IMR-90 (cell line): ENCODE results near the gene ROR2. TPM values are rescaled to one million over a fixed set of nuclear protein-coding genes. Genes with fewer than 3 reads are reported as not detected.

Experiments
- ATAC-seq: fragments of 200-7000 bp; cut with Tn5 transposase; 2 replicates; pipeline ENCODE4 v1.9.1; 2020; ENCODE audit warnings: low read depth, mild to moderate bottlenecking, moderate library complexity
- BruUV-seq: library from RNA; stranded (reverse); fragments of 400-500 nt; replicated peaks from 2 replicates; lab custom pipeline; 2021; lab: Mats Ljungman, UMichigan
- CTCF ChIA-PET: fragments of 300-600 bp; formaldehyde crosslinking; extraction: SDS; loops from one replicate; lab custom pipeline; 2021; ENCODE audit warnings: antibody characterized with exemption; lab: Yijun Ruan, JAX
- POLR2A ChIA-PET: fragments of 300-600 bp; sonication (Branson Sonifier 250); formaldehyde crosslinking; loops from one replicate; lab custom pipeline; 2022; ENCODE audit warnings: antibody characterized with exemption; ENCODE audit not compliant: unreplicated experiment; lab: Charles Lee
- DNase-seq: peaks from one replicate; pipeline ENCODE4 v3.0.0; 2013
- H2AFZ ChIP-seq: replicated peaks from 2 replicates; pipeline ENCODE3; 2013; ENCODE audit warnings: low read length, mild to moderate bottlenecking; ENCODE audit not compliant: poor library complexity
- H2AK5ac ChIP-seq: 2 replicates; pipeline ENCODE4 v1.6.1; 2013; ENCODE audit warnings: low read depth, low read length, inconsistent platforms
- H2AK9ac ChIP-seq: replicated peaks from 2 replicates; pipeline ENCODE3; 2013; ENCODE audit warnings: mild to moderate bottlenecking, low read depth, low read length, moderate library complexity; ENCODE audit not compliant: poor library complexity
- H2BK120ac ChIP-seq: 2 replicates; pipeline ENCODE4 v1.6.1; 2013; ENCODE audit warnings: low read depth, low read length, inconsistent platforms
- H2BK15ac ChIP-seq: 3 replicates; pipeline ENCODE4 v1.6.1; 2013; ENCODE audit warnings: low read depth, low read length, inconsistent platforms
- H2BK20ac ChIP-seq: 2 replicates; pipeline ENCODE4 v1.6.1; 2013; ENCODE audit warnings: low read depth, mild to moderate bottlenecking, inconsistent platforms, low read length, moderate library complexity
- H2BK5ac ChIP-seq: 2 replicates; pipeline ENCODE4 v1.6.1; 2013; ENCODE audit warnings: mild to moderate bottlenecking, low read depth, low read length, inconsistent platforms; ENCODE audit not compliant: poor library complexity, severe bottlenecking
- H3K14ac ChIP-seq: replicated peaks from 2 replicates; pipeline ENCODE4 v1.6.1; 2013; ENCODE audit warnings: low read depth, low read length, inconsistent platforms
- H3K18ac ChIP-seq: 2 replicates; pipeline ENCODE4 v1.6.1; 2013; ENCODE audit warnings: low read depth, low read length, control low read depth
- H3K23ac ChIP-seq: 2 replicates; pipeline ENCODE4 v1.6.1; 2013; ENCODE audit warnings: low read depth, low read length, inconsistent platforms
- H3K27ac ChIP-seq: 2 replicates; pipeline ENCODE4 v1.5.1; 2013; ENCODE audit warnings: mild to moderate bottlenecking, control low read depth, low read length; ENCODE audit not compliant: insufficient read depth
- H3K27me3 ChIP-seq: 2 replicates; pipeline ENCODE4 v1.6.1; 2013; ENCODE audit warnings: low read length; ENCODE audit not compliant: control insufficient read depth, insufficient read depth
- H3K36me3 ChIP-seq: 2 replicates; pipeline ENCODE4 v1.6.1; 2013; ENCODE audit warnings: low read length, mixed read lengths; ENCODE audit not compliant: control insufficient read depth, insufficient read depth
- H3K4ac ChIP-seq: 2 replicates; pipeline ENCODE4 v1.6.1; 2013; ENCODE audit warnings: low read depth, low read length, inconsistent platforms
- H3K4me1 ChIP-seq: 2 replicates; pipeline ENCODE4 v1.6.1; 2013; ENCODE audit warnings: low read length, mixed read lengths; ENCODE audit not compliant: control insufficient read depth, insufficient read depth
- H3K4me2 ChIP-seq: 2 replicates; pipeline ENCODE4 v1.6.1; 2013; ENCODE audit warnings: low read depth, mild to moderate bottlenecking, control low read depth, low read length, moderate library complexity
- H3K4me3 ChIP-seq: 2 replicates; pipeline ENCODE4 v1.5.1; 2013; ENCODE audit warnings: low read depth, mild to moderate bottlenecking, control low read depth, low read length, moderate library complexity; ENCODE audit not compliant: insufficient read depth
- H3K56ac ChIP-seq: 2 replicates; pipeline ENCODE4 v1.6.1; 2013; ENCODE audit warnings: low read length, inconsistent platforms; ENCODE audit not compliant: insufficient read depth; ENCODE audit errors: extremely low read depth
- H3K79me1 ChIP-seq, 2 experiments: 2 replicates each; pipeline ENCODE4 v1.6.1; 2013; ENCODE audit warnings: low read length in 2 of 2, inconsistent platforms in 1 of 2, low read depth in 1 of 2
- H3K9ac ChIP-seq: 2 replicates; pipeline ENCODE4 v1.6.1; 2013; ENCODE audit warnings: low read depth, low read length, control low read depth
- H3K9me1 ChIP-seq: 2 replicates; pipeline ENCODE4 v1.6.1; 2013; ENCODE audit warnings: low read length, inconsistent platforms; ENCODE audit not compliant: insufficient read depth
- H3K9me3 ChIP-seq: 2 replicates; pipeline ENCODE4 v1.6.1; 2013; ENCODE audit warnings: low read length; ENCODE audit not compliant: control insufficient read depth, insufficient read depth
- H4K20me1 ChIP-seq: 2 replicates; pipeline ENCODE4 v1.6.1; 2013; ENCODE audit warnings: low read length, inconsistent platforms; ENCODE audit not compliant: insufficient read depth
- H4K5ac ChIP-seq: 2 replicates; pipeline ENCODE4 v1.6.1; 2013; ENCODE audit warnings: mild to moderate bottlenecking, low read depth, low read length, control low read depth
- H4K8ac ChIP-seq, 2 experiments: 2 replicates each; pipeline ENCODE4 v1.6.1; 2013; ENCODE audit warnings: low read depth in 2 of 2, low read length in 2 of 2, control low read depth in 1 of 2, inconsistent platforms in 1 of 2
- H4K91ac ChIP-seq: 2 replicates; pipeline ENCODE4 v1.6.1; 2013; ENCODE audit warnings: low read depth, low read length, inconsistent platforms; ENCODE audit not compliant: insufficient read depth
- BHLHE40 ChIP-seq: fragments of 150-350 bp; IDR thresholded peaks from 2 replicates; pipeline ENCODE4 v1.6.1; 2016; ENCODE audit warnings: mild to moderate bottlenecking, low read depth, low read length
- CEBPB ChIP-seq: IDR thresholded peaks from 2 replicates; pipeline ENCODE4 v1.6.1; 2012; ENCODE audit warnings: low read depth, low read length, improper control_type of control experiment
- CHD1 ChIP-seq: IDR thresholded peaks from 2 replicates; pipeline ENCODE4 v1.6.1; 2012; ENCODE audit warnings: low read depth, low read length, improper control_type of control experiment
- FOS ChIP-seq: fragments of 150-350 bp; IDR thresholded peaks from 2 replicates; pipeline ENCODE4 v1.6.1; 2016; ENCODE audit warnings: low read depth, low read length
- MAFK ChIP-seq: IDR thresholded peaks from 2 replicates; pipeline ENCODE4 v1.6.1; 2012; ENCODE audit warnings: low read depth, low read length, improper control_type of control experiment
- MAZ ChIP-seq: IDR thresholded peaks from 2 replicates; pipeline ENCODE4 v1.6.1; 2012; ENCODE audit warnings: low read depth, mild to moderate bottlenecking, low read length, improper control_type of control experiment, moderate library complexity, borderline replicate concordance
- MXI1 ChIP-seq: IDR thresholded peaks from 2 replicates; pipeline ENCODE4 v1.6.1; 2012; ENCODE audit warnings: low read depth, mild to moderate bottlenecking, low read length, moderate library complexity, borderline replicate concordance
- NFE2L2 ChIP-seq: fragments of 150-350 bp; IDR thresholded peaks from 2 replicates; pipeline ENCODE4 v1.6.1; 2016; ENCODE audit warnings: low read depth, mild to moderate bottlenecking, low read length
- POLR2A ChIP-seq: IDR thresholded peaks from 2 replicates; pipeline ENCODE4 v1.6.1; 2012; ENCODE audit warnings: mild to moderate bottlenecking, low read depth, low read length
- RAD21 ChIP-seq: IDR thresholded peaks from 2 replicates; pipeline ENCODE4 v1.6.1; 2012; ENCODE audit warnings: low read length, improper control_type of control experiment
- RCOR1 ChIP-seq: IDR thresholded peaks from 2 replicates; pipeline ENCODE4 v1.6.1; 2012; ENCODE audit warnings: mild to moderate bottlenecking, low read length, improper control_type of control experiment; ENCODE audit not compliant: insufficient replicate concordance
- RFX5 ChIP-seq: IDR thresholded peaks from 2 replicates; pipeline ENCODE4 v1.8.0; 2012; ENCODE audit warnings: low read depth, mild to moderate bottlenecking, low read length, moderate library complexity
- SMC3 ChIP-seq: fragments of 150-350 bp; IDR thresholded peaks from 2 replicates; pipeline ENCODE4 v1.6.1; 2016; ENCODE audit warnings: low read depth, mild to moderate bottlenecking, antibody characterized with exemption, low read length, moderate library complexity
- WGBS, 2 experiments: methylation state at CpG; one replicate each; pipeline versions ENCODE4 v1.1.5 to v1.1.7; 2013; ENCODE audit warnings: missing lambda C conversion rate in 2 of 2; ENCODE audit not compliant: insufficient read length in 1 of 2; ENCODE audit errors: extremely low coverage in 2 of 2; 5-methylcytosine and 5-hydroxymethylcytosine counted together
- dilution Hi-C: fragments of 300-500 bp; cut with HindIII; formaldehyde crosslinking; loops from one replicate; pipeline ENCODE4 v1.14.3; 2018; ENCODE audit warnings: low sequenced_read_pairs; ENCODE audit not compliant: unreplicated experiment
- in situ Hi-C: fragments of 300-500 bp; cut with MboI; formaldehyde crosslinking; loops from 3 replicates; pipeline ENCODE4 v1.14.3; 2019; ENCODE audit warnings: low sequenced_read_pairs, inconsistent platforms, mixed read lengths
- intact Hi-C: fragments of 100-400 bp; cut with micrococcal nuclease; formaldehyde crosslinking; loops from 2 replicates; pipeline ENCODE4 v1.10.0; 2022
- polyA plus RNA-seq, 3 experiments: library from polyadenylated mRNA; depleted of rRNA; stranded (reverse); fragments of >200 nt; gene quantifications; 2 replicates each; pipeline ENCODE4 v1.2.3, GENCODE V29; 2012; ENCODE audit warnings: low replicate concordance in 1 of 3
- total RNA-seq: library from RNA; depleted of rRNA; stranded (reverse); fragments of >200 nt; gene quantifications from 2 replicates; pipeline ENCODE4 v1.2.3, GENCODE V29; 2012
- TF ChIP-seq, protein P1 (sequence below): conservative IDR thresholded peaks from 2 replicates; pipeline ENCODE4 v1.5.1; 2012; ENCODE audit warnings: mild to moderate bottlenecking, low read depth, low read length, improper control_type of control experiment
- TF ChIP-seq, protein P2 (sequence below): fragments of 150-350 bp; IDR thresholded peaks from 2 replicates; pipeline ENCODE4 v1.6.1; 2016; ENCODE audit warnings: low read depth, mild to moderate bottlenecking, low read length, moderate library complexity, borderline replicate concordance
- TF ChIP-seq, protein P3 (sequence below): fragments of 150-350 bp; IDR thresholded peaks from 2 replicates; pipeline ENCODE4 v1.6.1; 2017; ENCODE audit warnings: mild to moderate bottlenecking, antibody characterized with exemption, low read length, low read depth

The ROR2 gene
- total and polyA plus RNA-seq, 2 of the 4 experiments (the other 2 are of a cell fraction), result 2.3 to 4.8 TPM

DNA sequence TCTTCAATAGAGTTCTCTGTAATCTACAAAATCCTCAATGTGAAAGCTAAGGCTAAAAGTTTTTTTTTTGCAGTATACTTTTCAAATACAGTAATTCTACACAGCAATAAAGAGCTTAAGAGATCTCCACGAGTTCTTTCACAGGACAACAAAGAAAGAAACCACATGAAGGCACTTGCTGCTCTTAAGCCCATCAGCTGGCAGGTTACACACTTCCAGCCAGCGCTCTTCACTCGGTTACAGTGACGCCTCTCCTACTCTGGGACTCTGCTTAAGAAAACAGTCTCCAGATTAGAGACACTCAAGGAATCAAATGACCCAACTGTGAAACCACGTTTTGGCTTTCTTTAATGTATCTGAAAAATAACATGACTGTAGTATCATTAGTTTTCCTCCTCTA lies 85.0 kb downstream of the ROR2 start:
- DNase-seq (no peak), ATAC-seq (0 out of 2 replicates have a peak, but pooled peaks have one; percentile 29)
- no peak overlapping the region for H2AFZ ChIP-seq
- H3K56ac ChIP-seq, result no peak overlapping the region
- no peaks in the 10 kb centered on the region for H3K9me3 ChIP-seq
- H2AK5ac ChIP-seq, result no peak overlapping the region
- no peak overlapping the region for H3K4me2 ChIP-seq
- no peak overlapping the region for H3K9ac ChIP-seq
- H2BK120ac ChIP-seq, result no peak overlapping the region
- dilution Hi-C loops, result no loop called here
- peaks cover 2% of the 10 kb centered on the region; the same call in 1 of the 2 replicates for H3K27me3 ChIP-seq
- no peak overlapping the region for H2BK5ac ChIP-seq
- no peak overlapping the region for H2BK20ac ChIP-seq
- in situ Hi-C loops, result no loop called here
- no peak overlapping the region for H4K91ac ChIP-seq
- intact Hi-C loops, result no loop called here
- CTCF ChIA-PET, result no interaction called here
- no peak overlapping the region for H4K8ac ChIP-seq
- no peak overlapping the region for H3K4me3 ChIP-seq
- no peak overlapping the region for H2BK15ac ChIP-seq
- no peak overlapping the region for H2AK9ac ChIP-seq
- no peak overlapping the region for H3K18ac ChIP-seq
- WGBS, 2 experiments, result no CpG with 5 or more reads among the region's 5 CpGs
- BruUV-seq, result no TSS peak
- no peak overlapping the region for H3K23ac ChIP-seq
- TF ChIP-seq CEBPB (no peak), BHLHE40 (no peak), MAZ (no peak), RAD21 (no peak), SMC3 (no peak), MAFK (no peak), MXI1 (no peak), POLR2A (no peak), CHD1 (no peak), RFX5 (no peak), FOS (no peak), NFE2L2 (no peak), RCOR1 (no peak)
- TF ChIP-seq, protein P1, sequence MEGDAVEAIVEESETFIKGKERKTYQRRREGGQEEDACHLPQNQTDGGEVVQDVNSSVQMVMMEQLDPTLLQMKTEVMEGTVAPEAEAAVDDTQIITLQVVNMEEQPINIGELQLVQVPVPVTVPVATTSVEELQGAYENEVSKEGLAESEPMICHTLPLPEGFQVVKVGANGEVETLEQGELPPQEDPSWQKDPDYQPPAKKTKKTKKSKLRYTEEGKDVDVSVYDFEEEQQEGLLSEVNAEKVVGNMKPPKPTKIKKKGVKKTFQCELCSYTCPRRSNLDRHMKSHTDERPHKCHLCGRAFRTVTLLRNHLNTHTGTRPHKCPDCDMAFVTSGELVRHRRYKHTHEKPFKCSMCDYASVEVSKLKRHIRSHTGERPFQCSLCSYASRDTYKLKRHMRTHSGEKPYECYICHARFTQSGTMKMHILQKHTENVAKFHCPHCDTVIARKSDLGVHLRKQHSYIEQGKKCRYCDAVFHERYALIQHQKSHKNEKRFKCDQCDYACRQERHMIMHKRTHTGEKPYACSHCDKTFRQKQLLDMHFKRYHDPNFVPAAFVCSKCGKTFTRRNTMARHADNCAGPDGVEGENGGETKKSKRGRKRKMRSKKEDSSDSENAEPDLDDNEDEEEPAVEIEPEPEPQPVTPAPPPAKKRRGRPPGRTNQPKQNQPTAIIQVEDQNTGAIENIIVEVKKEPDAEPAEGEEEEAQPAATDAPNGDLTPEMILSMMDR, result no peak
- TF ChIP-seq, protein P2, sequence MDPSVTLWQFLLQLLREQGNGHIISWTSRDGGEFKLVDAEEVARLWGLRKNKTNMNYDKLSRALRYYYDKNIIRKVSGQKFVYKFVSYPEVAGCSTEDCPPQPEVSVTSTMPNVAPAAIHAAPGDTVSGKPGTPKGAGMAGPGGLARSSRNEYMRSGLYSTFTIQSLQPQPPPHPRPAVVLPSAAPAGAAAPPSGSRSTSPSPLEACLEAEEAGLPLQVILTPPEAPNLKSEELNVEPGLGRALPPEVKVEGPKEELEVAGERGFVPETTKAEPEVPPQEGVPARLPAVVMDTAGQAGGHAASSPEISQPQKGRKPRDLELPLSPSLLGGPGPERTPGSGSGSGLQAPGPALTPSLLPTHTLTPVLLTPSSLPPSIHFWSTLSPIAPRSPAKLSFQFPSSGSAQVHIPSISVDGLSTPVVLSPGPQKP, result no peak
- TF ChIP-seq, protein P3, sequence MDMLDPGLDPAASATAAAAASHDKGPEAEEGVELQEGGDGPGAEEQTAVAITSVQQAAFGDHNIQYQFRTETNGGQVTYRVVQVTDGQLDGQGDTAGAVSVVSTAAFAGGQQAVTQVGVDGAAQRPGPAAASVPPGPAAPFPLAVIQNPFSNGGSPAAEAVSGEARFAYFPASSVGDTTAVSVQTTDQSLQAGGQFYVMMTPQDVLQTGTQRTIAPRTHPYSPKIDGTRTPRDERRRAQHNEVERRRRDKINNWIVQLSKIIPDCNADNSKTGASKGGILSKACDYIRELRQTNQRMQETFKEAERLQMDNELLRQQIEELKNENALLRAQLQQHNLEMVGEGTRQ, result no peak
- POLR2A ChIA-PET, result no interaction called here
- no peak overlapping the region for H4K5ac ChIP-seq
- no peaks in the 10 kb centered on the region for H4K20me1 ChIP-seq
- H3K27ac ChIP-seq, result no peak overlapping the region
- H3K79me1 ChIP-seq, result no peaks in the 10 kb centered on the region
- no peaks in the 10 kb centered on the region for H3K9me1 ChIP-seq
- no peak overlapping the region for H3K14ac ChIP-seq
- peaks cover 3% of the 10 kb centered on the region; the same call in 1 of the 2 replicates for H3K4me1 ChIP-seq
- no peak overlapping the region for H3K4ac ChIP-seq
- H3K36me3 ChIP-seq, result no peaks in the 10 kb centered on the region
